Measurements from ENCODE around the gene FNTB. TPM values are rescaled to one million over a fixed set of nuclear protein-coding genes. Genes with fewer than 3 reads are reported as not detected.

FNTB gene
- total RNA-seq, 1 donor from 2014 or later: 16.7 TPM

- no peak for DNase-seq (ENCODE audit: low spot score)
Observed at GRCh38 chr14:64979336-64980074, 7.2 kb upstream of the FNTB start.

- DNase-seq (ENCODE audit: low spot score): no peak
Observed at GRCh38 chr14:64983439-64984310, 3.0 kb upstream of the FNTB start.

- no peak for DNase-seq (ENCODE audit: low spot score)
Observed at GRCh38 chr14:64987438-64987767, 708 bp downstream of the FNTB start.

- no peak for DNase-seq (ENCODE audit: low spot score)
Observed at GRCh38 chr14:64990296-64990695, 3.6 kb downstream of the FNTB start.

- no peak for DNase-seq (ENCODE audit: low spot score)
Observed at GRCh38 chr14:64990939-64991338, 4.2 kb downstream of the FNTB start.

GRCh38 chr14:64992328-64992885 is 5.7 kb downstream of the FNTB start:
- no peak for DNase-seq (ENCODE audit: low spot score)

- DNase-seq (ENCODE audit: low spot score): no peak
Observed at GRCh38 chr14:64993266-64993930, 6.7 kb downstream of the FNTB start.

GRCh38 chr14:64994540-64994939 is 7.8 kb downstream of the FNTB start:
- DNase-seq (ENCODE audit: low spot score): no peak

GRCh38 chr14:64995291-64995690 is 8.6 kb downstream of the FNTB start:
- no peak for DNase-seq (ENCODE audit: low spot score)

- DNase-seq (ENCODE audit: low spot score): no peak
Observed at GRCh38 chr14:64997108-64997794, 10.6 kb downstream of the FNTB start.

GRCh38 chr14:64998455-64998931 is 11.8 kb downstream of the FNTB start:
- no peak for DNase-seq (ENCODE audit: low spot score)

GRCh38 chr14:65000898-65001591 is 14.3 kb downstream of the FNTB start:
- DNase-seq (ENCODE audit: low spot score): no peak

GRCh38 chr14:65001723-65002122 is 15.0 kb downstream of the FNTB start:
- DNase-seq (ENCODE audit: low spot score): no peak

- DNase-seq (ENCODE audit: low spot score): no peak
Observed at GRCh38 chr14:65002586-65003210, 16.0 kb downstream of the FNTB start.

GRCh38 chr14:65003394-65003793 is 16.7 kb downstream of the FNTB start:
- DNase-seq (ENCODE audit: low spot score): no peak

- no peak for DNase-seq (ENCODE audit: low spot score)
Observed at GRCh38 chr14:65006261-65006721, 19.6 kb downstream of the FNTB start.

- no peak for DNase-seq (ENCODE audit: low spot score)
Observed at GRCh38 chr14:65007202-65007601, 20.5 kb downstream of the FNTB start.

- no peak for DNase-seq (ENCODE audit: low spot score)
Observed at GRCh38 chr14:65010211-65010931, 23.7 kb downstream of the FNTB start.

- DNase-seq (ENCODE audit: low spot score): no peak
Observed at GRCh38 chr14:65011538-65011937, 24.8 kb downstream of the FNTB start.

GRCh38 chr14:65012353-65012752 is 25.7 kb downstream of the FNTB start:
- no peak for DNase-seq (ENCODE audit: low spot score)
